M059J (cell line): ENCODE measurements around the gene TWNK. TPM values are rescaled to one million over a fixed set of nuclear protein-coding genes. Genes with fewer than 3 reads are reported as not detected.
A peak's percentile ranks its signal among the peaks of the same experiment; 100 is the strongest.

Experiments
- DNase-seq: peaks from one replicate; pipeline ENCODE4 v3.0.0-alpha.2; 2012; ENCODE audit warnings: low read depth
- total RNA-seq: library from RNA; depleted of rRNA; stranded (reverse); fragments of >200 nt; shearing (Covaris generic); gene quantifications from 2 replicates; pipeline ENCODE4 v1.2.3, GENCODE V29; 2014

Gene TWNK
- total RNA-seq, 1 experiment from 2014 or later: 5.4 TPM

GRCh38 chr10:100996678-100997359 lies 9.5 kb downstream of the TWNK start:
- peak; percentile 35 for DNase-seq

GRCh38 chr10:100997360-100998182 lies 10.2 kb downstream of the TWNK start:
- peak; percentile 74 for DNase-seq

GRCh38 chr10:100998183-100998990 lies 11.0 kb downstream of the TWNK start:
- peak; percentile 82 for DNase-seq

GRCh38 chr10:100998991-100999741 lies 11.8 kb downstream of the TWNK start:
- peak; percentile 64 for DNase-seq

GRCh38 chr10:100999742-101000126 lies 12.4 kb downstream of the TWNK start, which contains the start of gene LZTS2:
LZTS2 (plus strand) TSS chr10:100999808; CDS start chr10:101002539, 2,731 bp downstream.
- no peak for DNase-seq

- DNase-seq: peak; percentile 48
Measured at GRCh38 chr10:101000127-101000914, 13.0 kb downstream of the TWNK start.

- peak; percentile 85 for DNase-seq
Measured at GRCh38 chr10:101000915-101001658, 13.7 kb downstream of the TWNK start.

DNA sequence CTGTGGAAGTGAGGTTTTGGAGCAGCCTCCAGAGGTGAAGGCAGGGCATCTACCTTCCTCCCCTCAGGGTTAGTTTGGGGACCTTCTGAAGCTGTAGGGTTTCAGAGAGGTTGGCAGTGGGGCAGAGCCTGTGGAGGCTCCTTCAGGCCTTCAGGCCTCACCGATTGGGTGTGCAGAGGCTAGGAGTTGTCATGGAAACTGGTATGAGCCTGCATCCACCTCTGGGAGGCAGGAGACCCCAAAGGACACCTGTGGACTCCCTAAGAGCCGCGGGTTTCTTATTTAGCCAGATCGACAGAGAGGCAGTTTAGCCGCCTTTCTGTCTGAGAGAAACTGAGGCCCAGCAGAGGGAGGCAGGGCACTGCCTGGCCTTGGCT lies 14.3 kb downstream of the TWNK start:
- DNase-seq: no peak

DNA sequence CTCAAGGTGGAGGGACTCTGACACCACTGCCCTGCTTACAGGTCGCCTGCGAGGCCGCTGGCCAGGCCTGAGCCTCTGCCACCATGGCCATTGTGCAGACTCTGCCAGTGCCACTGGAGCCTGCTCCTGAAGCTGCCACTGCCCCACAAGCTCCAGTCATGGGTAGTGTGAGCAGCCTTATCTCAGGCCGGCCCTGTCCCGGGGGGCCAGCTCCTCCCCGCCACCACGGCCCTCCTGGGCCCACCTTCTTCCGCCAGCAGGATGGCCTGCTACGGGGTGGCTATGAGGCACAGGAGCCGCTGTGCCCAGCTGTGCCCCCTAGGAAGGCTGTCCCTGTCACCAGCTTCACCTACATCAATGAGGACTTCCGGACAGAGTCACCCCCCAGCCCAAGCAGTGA lies 15.1 kb downstream of the TWNK start:
- DNase-seq: no peak

- DNase-seq: no peak
Measured at GRCh38 chr10:101003639-101004206, 16.4 kb downstream of the TWNK start.

DNA sequence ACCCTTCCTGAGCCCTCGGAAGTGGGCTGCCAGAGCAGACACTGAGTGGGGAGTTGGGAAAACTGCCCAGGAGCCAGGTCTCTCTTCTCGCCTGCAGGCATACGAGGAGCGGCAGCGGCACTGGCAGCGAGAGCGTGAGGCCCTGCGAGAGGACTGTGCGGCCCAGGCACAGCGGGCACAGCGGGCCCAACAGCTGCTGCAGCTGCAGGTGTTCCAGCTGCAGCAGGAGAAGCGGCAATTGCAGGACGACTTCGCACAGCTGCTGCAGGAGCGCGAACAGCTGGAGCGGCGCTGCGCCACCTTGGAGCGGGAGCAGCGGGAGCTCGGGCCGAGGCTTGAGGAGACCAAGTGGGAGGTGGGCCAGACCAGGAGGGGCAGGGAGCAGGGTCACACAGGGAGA lies 18.0 kb downstream of the TWNK start:
- no peak for DNase-seq

DNA sequence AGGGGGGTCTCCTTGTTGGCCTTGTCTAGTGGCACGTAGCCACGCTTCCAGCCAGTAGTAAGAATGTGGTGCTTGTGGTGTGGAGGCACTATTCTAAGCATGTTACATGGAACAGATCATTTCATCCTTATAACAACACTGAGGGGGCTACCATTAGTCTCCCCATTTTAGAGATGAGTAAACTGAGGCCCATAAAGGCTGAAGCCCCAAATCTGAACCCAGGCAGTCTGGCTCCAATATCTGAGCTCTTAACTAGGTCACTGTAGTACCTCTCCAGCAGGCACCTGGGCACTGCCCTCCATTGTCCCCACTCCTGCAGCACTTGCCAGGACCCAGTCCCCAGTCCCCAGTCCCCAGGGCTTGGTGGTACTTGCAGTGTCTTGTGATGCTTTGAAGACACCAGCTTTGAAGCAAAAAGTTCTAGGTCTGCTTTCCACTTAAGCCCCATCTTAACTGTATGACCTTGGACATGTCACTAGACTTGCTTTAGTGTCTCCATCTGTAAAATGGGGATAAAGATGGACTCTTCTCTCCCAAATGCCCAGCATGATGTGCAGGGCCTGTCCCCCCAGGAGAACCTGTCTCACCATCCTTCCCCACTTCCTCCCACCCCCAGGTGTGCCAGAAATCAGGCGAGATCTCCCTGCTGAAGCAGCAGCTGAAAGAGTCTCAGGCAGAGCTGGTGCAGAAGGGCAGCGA lies 18.7 kb downstream of the TWNK start:
- no peak for DNase-seq

DNA sequence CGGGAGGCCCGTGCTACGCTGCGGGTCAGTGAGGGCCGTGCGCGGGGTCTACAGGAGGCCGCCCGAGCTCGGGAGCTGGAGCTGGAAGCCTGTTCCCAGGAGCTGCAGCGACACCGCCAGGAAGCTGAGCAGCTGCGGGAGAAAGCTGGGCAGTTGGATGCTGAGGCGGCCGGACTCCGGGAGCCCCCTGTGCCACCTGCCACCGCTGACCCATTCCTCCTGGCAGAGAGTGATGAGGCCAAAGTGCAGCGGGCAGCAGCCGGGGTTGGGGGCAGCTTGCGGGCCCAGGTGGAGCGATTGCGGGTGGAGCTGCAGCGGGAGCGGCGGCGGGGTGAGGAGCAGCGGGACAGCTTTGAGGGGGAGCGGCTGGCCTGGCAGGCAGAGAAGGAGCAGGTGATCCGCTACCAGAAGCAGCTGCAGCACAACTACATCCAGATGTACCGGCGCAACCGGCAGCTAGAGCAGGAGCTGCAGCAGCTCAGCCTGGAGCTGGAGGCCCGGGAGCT lies 19.3 kb downstream of the TWNK start:
- no peak for DNase-seq

- no peak for DNase-seq
Measured at GRCh38 chr10:101007099-101007711, 19.9 kb downstream of the TWNK start.

DNA sequence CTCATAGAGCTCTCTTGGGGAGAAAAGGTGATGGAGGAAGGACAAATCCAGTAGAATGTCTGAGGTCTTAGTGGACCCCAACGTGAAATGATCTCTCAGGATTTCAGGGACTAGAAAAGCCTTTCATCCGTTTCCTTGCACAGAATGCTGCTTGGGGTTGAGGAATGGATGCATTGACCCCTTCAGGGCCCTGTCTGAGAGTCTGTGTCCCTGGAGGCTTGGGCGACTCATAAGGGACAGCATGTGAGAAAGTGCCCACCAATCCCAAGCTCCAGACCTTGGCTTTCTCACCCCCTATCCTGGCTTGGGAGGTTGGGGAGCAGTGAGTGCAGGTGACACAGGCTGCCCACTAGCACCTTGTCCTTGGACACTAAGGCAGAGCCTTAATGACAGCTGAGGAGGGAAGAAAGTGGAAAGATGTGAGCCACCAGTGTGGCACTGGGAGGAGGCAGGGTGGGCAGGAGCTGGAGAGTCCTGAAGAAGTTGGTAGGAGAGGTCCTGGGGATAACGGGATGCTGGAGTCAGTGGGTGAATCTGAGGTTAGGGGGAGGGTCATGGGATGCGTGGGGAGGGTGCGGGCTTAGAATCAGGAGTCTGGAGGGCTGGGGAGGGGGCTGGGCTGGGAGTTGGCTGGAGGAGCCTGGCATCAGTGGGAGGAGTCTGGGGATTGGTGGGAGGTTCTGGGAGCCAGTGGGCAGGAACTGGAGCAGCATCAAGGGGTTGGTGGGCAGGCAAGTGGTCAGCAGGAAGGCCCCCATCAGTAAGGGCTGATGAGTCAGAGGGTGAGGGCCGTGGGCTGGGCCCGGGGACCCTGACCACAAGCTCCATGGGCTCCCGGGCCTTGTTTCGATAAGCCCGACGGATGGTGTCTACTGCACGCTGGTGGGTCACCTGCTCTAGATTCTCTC lies 20.8 kb downstream of the TWNK start:
- DNase-seq: peak; percentile 39

- DNase-seq: no peak
Measured at GRCh38 chr10:101008823-101009423, 21.6 kb downstream of the TWNK start.

- no peak for DNase-seq
Measured at GRCh38 chr10:101010329-101010728, 23.0 kb downstream of the TWNK start.
